Measurements from ENCODE around the gene LIPG. TPM values are rescaled to one million over a fixed set of nuclear protein-coding genes. Genes with fewer than 3 reads are reported as not detected.

LIPG gene
- polyA plus RNA-seq, 2 of the 4 experiments (the other 2 are of a cell fraction), result 0.36 to 0.65 TPM

GRCh38 chr18:49618742-49619681 lies 57.2 kb downstream of the LIPG start (continued):
- no peak for TF ChIP-seq ZFP36 (IDR thresholded peaks at IDR 0.05; ENCODE audit: borderline replicate concordance, partially characterized antibody)
- no peak for TF ChIP-seq KDM5A (IDR thresholded peaks at IDR 0.05)
- no peak for TF ChIP-seq HOXB5 (CRISPR knock-in tag; IDR thresholded peaks at IDR 0.05)

- H3K4me1 ChIP-seq, result no peaks in the 10 kb centered on the region
- no peak for DNase-seq (ENCODE audit: low read depth in 1 of 2, low spot score in 1 of 2)
- WGBS (ENCODE audit: missing lambda C conversion rate), result 98% methylated on average over 4 of the region's 7 CpGs
- FAIRE-seq, result no peak
- H3K4me2 ChIP-seq, result no peak overlapping the region
- H3K27ac ChIP-seq, result no peak overlapping the region
- ATAC-seq, result no peak
- ChIA-PET CTCF (interaction anchor here (1.1 kb wide), 2 partner anchors 10 to 11 kb away, joined by 3 read pairs; no protein-coding TSS in a partner anchor), POLR2A (no interaction called here)
- no peak overlapping the region for H3K4me3 ChIP-seq
- no peaks in the 10 kb centered on the region for H3K9me3 ChIP-seq
- TF ChIP-seq MAZ (IDR thresholded peaks at IDR 0.05; ENCODE audit: borderline replicate concordance, low read depth, low read length) (no peak), ATOH8 (CRISPR knock-in tag; IDR thresholded peaks at IDR 0.05; ENCODE audit: low read depth) (no peak), HOXB5 (CRISPR knock-in tag; IDR thresholded peaks at IDR 0.05) (no peak), CBX2 (IDR thresholded peaks at IDR 0.05; ENCODE audit: borderline replicate concordance, low read depth) (no peak), RAD21 (conservative IDR thresholded peaks at IDR 0.05 in 1 of 2, IDR thresholded peaks at IDR 0.05 in 1 of 2) (no peak), EHMT2 (IDR thresholded peaks at IDR 0.05; ENCODE audit: low read depth) (no peak), BHLHE40 (IDR thresholded peaks at IDR 0.05; ENCODE audit: low read depth, low read length) (no peak), FOXS1 (CRISPR knock-in tag; IDR thresholded peaks at IDR 0.05) (no peak), TP53 (CRISPR knock-in tag; IDR thresholded peaks at IDR 0.05) (no peak), PHF8 (IDR thresholded peaks at IDR 0.05; ENCODE audit: borderline replicate concordance, low read depth) (no peak), ZC3H11A (IDR thresholded peaks at IDR 0.05) (no peak), MAX (IDR thresholded peaks at IDR 0.05) (no peak), REST (IDR thresholded peaks at IDR 0.05) (no peak), ESRRA (IDR thresholded peaks at IDR 0.05; ENCODE audit: borderline replicate concordance, low read length) (no peak), ZNF302 (CRISPR knock-in tag; IDR thresholded peaks at IDR 0.05) (no peak), RNF2 (IDR thresholded peaks at IDR 0.05; ENCODE audit: borderline replicate concordance, low read depth) (no peak), NFE2L2 (conservative IDR thresholded peaks at IDR 0.05; ENCODE audit: low read length) (no peak), CEBPB (IDR thresholded peaks at IDR 0.05) (no peak), CHD2 (IDR thresholded peaks at IDR 0.05; ENCODE audit: low read length, partially characterized antibody) (no peak)
Measured at GRCh38 chr18:49619801-49620200, 57.9 kb downstream of the LIPG start.

All from A549 (cell line).